Measurements from ENCODE around the gene MAP3K12.

The MAP3K12 gene

DNA sequence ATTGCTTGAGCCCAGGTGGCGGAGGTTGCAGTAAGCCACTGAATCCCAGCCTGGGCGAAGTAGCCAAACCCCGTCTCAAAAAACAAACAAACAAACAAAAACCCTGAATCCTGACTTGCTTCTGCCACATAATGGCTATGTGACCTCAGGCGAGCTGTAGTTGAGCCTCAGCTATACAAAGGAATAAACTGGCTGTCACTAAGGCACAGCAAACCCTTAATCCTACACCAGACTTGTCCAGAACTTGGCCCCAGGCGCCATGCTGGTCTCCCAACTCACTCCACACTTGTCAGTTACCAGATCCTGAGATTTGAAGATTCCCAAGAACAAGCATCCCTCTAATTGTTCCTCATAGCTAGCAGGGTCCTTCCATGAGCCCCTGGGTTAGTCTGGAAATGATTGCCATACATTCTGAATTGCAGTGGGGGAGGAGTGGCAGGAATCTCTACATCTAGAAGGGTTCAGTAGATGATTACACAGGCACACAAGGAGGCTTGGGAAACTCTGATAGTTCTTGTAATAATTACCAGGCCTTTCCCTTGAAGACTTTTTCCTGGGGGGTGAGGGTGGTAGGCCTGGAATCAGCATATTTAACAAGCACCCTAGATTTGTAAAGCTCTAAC, 9.9 kb downstream of the MAP3K12 start:
- no peak for DNase-seq

GRCh38 chr12:53486736-53487487, 12.3 kb downstream of the MAP3K12 start:
- DNase-seq = no peak

DNA sequence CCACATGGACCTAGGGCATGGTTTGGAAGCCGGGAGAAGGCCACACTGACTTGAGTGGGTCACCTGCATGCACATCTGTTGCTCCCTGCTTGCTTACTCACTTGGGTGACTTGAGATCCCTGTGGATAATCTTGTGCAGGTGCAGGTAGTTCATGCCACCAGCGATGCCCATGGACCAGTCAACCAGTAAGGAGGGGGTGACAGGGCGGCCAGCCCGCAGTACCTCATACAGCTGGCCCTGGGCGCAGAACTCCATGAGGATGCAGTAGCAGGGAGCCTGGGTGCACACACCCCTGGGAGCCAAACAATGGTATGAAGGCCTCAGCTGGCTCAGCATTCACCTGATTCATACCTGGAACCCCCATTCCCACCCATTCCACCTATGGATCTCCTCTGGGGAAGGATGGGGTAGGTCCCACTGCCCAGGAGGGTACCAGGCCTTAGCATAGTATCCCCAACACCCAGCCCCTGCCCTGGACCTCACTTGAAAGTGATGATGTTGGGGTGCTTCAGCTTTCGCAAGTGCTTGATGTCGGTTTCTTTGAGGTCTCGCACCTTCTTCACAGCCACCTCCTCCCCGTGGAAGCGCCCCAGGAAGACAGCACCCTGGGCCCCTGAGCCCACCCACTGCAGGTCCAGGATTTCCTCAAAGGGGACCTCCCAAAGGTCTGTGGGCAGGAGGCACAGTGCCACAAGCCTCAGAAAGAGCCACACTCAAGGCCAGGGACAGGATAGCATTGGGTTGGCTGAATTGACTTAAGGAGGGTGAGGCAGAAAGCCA, 13.1 kb downstream of the MAP3K12 start:
- no peak for DNase-seq

- DNase-seq = peak; percentile 18
These were observed 14.3 kb downstream of the MAP3K12 start for GRCh38 chr12:53484686-53485575.

- no peak for DNase-seq
These were observed 15.3 kb downstream of the MAP3K12 start for GRCh38 chr12:53483979-53484377.

DNA sequence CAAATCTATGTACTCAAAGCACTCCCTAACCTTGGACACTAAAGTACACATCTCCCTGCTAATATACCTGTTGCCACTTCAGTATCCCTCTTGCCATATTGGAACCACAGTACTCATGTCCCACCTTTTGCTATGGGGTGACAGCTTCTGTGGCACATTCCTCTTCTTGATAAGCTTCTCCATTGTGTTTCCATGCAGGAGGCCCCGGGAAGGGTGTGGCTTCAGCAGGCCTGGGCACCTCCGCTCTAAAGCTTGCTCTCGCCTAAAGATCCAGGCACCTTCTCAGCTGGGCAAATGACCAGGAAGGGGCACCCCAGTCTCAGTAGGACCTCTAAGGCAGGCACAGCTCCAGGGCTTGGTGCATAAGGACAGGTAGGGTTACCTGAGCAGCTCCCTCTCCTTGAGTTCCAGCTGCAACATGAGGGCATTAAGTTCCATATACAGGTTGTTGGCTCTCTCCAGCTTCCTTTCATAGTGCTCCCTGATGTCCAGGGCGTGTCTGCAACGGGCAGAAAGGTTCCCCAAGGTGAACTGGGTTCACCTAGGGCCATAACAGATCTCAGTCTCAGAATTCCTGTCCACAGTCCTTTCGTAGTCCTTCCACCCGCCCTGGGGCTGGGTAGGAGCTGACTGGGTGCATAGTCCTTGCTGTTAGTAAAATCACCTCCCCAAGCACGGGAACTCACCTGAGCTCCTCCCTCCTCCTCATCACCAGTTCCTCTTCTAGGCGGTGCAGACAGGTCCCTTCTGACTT, 15.9 kb downstream of the MAP3K12 start:
- no peak for DNase-seq

DNA sequence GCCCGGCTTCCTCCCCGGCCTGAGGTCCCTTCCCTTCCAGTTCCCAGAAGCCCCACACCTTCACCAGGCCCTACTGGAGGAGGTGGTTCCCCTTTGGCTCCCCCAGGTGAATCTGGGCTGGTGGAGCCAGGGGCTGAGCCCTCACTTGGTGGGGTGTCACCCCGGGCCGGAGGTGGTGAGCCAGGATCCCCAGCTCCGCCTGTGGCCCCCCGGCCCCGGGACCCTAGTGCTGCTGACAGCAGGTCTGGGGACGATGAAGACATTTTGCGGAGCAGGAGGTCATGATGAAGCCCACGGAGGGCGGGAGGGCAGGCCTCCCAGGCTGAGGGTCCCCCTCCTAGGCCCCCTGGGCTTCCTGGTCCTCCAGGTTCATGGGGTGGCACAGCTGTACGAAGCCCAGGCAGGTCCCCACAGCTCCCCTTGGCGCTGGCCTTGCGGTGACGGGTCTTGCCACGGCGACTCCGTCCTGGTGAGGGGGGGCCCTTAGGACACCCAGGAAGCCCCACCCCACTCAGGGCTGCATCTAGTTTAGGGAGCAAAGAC, 16.6 kb downstream of the MAP3K12 start:
- no peak for DNase-seq

DNA sequence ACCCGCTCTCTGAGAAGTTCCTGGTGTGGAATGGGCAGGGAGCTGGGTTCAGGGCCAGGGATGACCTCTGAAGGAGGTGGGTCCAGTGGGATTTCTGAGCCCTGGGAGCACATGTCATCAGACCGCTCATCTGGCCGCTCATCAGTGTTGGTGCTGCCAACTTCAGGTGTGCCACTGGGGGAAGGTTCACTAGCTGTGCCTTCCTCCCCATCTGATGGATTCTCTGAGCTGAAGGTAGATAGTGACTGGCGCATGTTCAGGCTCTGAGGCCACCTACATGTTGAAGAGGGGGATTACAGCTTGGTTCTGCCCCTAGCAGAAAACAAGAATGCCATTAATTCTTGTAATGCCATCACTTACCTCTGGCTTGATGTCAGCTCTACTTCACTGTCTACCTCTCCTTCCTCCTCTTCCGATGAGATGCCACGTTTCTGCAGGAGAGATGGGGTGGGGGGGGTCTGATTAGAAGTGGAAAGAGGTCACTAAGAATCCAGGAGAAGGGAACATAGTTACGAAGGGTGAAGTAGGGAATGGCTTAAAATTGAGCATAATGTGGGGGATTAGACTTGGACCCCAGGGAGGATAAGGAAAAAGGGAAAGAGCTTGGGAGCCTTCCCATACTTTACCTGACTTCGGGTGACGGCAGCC, 17.2 kb downstream of the MAP3K12 start:
- no peak for DNase-seq

DNA sequence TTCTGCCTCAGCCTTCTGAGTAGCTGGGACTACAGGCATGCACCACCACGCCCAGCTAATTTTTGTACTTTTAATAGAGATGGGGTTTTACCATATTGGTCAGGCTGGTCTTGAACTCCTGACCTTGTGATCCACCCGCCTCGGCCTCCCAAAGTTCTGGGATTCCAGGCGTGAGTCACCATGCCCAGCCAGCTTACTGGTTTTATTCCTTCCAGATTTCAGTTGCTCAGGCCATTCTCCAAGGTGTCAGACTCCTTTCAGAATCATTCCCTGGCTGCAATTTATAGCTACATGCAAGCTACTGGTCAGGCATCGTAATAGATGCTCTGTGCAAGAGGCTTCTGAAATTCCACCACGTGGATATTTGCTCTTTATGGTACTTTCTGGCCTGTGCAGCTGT, 17.8 kb downstream of the MAP3K12 start:
- DNase-seq = peak; percentile 74

DNA sequence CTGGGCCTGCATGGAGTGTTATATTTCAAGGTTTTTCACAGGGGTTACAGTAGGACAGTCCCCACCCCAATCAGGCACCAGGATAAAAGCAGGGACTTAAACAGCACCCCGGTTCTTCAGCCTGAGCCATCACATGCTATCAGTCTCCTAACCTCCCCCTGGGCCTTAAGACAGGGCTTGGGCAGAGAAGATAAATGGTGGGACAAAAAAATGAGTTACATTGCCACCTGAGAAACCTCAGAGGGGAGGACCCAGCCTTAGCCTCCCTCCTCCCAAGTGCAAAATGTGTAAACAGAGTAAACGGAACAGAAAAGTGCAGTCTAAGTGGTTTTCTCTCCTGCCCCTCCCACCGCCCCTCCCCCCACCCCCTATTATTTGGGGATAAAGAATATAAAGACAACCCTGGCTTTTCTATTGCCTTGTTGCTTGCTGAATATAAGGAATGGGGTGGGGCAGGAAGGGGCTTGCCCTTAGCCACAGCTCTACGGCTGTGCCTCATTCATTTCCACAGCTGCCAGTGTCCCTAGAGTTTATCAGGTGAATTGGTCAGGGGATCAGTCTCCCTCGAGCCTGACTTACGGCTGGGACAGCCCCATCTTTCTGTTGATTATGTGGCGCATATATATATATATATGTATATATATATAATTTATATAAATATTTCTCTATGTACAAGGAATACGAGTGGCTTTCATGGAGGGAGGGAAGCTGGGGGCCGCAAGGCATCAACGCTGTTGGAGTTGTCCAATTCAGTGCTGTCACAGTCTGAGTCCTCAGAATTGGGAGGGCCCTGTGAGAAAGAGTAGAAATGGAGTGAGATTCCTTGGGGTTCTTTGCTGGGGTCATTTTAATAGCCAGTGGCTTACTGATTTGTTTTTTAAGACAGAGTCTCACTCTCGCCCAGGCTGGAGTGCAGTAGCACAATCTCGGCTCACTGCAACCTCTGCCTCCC, 18.5 kb downstream of the MAP3K12 start:
- DNase-seq = no peak

DNA sequence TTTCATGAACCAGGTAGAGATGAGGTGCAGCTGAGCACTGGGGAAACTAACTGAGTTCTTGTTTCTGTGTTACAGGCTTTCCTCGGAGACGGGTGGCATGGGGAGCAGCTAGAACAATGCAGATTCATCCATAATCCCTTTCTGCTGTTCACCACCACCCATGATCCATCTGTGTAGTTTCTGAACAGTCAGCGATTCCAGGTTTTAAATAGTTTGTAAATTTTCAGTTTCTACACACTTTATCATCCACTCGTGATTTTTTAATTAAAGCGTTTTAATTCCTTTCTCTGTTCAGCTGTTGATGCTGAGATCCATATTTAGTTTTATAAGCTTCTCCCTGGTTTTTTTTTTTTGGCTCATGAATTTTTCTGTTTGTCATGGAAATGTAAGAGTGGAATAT, 19.9 kb downstream of the MAP3K12 start:
- no peak for DNase-seq

DNA sequence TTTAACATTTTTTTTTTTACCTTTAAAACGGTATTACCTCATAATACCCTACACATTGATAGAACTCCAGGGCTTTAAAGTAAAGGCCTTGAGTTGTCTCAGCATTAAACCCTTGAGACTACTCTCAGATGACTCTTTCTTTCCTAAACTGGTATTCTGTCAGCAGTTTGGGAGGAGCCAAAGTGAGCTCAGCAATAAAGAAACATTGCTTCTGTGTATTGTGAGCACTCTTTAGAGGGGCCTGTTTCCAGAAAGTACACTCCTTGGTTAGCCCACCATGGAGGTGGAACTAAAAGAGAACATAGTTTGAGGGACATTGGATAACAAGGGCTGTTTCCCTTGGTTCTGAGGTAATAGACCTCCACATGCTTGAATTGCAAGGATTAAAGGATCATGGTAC, 20.4 kb downstream of the MAP3K12 start:
- DNase-seq = no peak

DNA sequence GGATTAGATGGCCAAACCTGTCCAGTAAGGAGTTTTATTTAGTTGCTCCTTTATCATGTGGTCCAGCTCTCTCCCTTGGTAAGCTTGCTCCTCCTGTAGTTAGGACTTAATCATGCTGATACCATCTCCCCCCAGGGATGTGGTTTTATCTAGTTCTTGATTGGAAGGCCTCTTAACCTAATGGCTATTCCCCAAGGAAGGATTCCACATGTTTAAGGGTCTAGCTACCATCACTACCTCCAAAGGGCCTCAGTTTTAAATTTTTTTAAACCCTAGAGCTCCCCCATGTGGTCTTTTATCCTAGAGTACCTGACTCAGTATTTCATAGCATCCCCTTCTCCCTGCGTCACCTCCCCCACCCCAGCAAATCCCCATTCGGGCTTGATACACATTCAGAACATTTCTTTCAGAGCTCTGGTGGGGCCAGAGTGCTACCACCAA, 22.5 kb downstream of the MAP3K12 start:
- DNase-seq = peak; percentile 35

DNA sequence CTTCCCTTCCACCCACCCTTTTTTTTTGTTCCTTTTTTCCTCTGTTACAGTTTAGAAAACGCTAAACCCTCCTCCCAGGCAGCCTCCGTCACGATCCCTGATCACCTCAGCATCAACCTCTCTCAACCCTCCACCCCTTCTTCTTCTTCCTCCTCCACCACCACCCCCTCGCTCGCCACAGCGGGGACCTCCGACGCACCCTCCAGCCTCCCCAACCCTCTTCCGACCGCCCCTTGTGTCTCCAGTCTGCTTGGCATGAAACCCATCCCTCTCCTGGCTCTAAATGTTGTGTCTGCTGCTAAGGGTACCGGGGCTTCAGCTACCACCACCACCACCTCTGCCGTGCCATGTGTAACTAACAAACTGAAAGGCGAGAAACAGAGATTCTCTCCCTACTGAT, 24.4 kb downstream of the MAP3K12 start:
- DNase-seq = no peak

GRCh38 chr12:53474077-53474476, 25.2 kb downstream of the MAP3K12 start:
- DNase-seq = no peak

- DNase-seq = no peak
These were observed 27.1 kb downstream of the MAP3K12 start for GRCh38 chr12:53472056-53472582.

- DNase-seq = no peak
These were observed 31.0 kb downstream of the MAP3K12 start for GRCh38 chr12:53468282-53468681.

- no peak for DNase-seq
These were observed 31.4 kb downstream of the MAP3K12 start for GRCh38 chr12:53467880-53468279.

GRCh38 chr12:53467082-53467481, 32.2 kb downstream of the MAP3K12 start:
- no peak for DNase-seq

DNA sequence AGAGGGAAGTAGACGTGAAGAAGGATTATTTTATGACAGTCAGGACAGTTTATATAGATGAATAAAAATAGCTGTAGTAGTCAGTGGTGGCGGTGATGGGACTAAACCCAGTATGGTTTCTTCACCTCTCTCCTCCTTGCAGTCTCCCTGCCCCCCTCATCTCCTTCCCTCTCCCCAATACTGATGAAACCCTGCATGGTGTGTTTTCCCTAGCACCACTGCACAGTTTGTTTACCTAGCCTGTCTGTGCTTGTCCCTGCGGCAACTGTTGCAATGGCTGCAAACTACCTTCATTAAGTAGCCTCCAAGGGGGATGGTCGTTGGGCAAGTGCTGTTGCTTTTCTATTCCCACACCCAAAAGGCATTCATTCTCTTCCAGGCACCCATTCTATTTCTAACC, 32.6 kb downstream of the MAP3K12 start:
- no peak for DNase-seq
